Epithelial cell of prostate (primary cell): ENCODE measurements around the gene MEGF9.

ENCODE experiments used
- DNase-seq: peaks from one replicate; pipeline ENCODE4 v3.0.0-alpha.2; 2011; ENCODE audit warnings: low read depth, low spot score
- H3K27ac ChIP-seq: fragments of 450-650 bp; 2 replicates; pipeline ENCODE4 v1.5.1; 2017; ENCODE audit warnings: mild to moderate bottlenecking

MEGF9 gene

GRCh38 chr9:120593250-120593954 is 120.9 kb downstream of the MEGF9 start:
- H3K27ac ChIP-seq = no peak overlapping the region
- no peak for DNase-seq

DNA sequence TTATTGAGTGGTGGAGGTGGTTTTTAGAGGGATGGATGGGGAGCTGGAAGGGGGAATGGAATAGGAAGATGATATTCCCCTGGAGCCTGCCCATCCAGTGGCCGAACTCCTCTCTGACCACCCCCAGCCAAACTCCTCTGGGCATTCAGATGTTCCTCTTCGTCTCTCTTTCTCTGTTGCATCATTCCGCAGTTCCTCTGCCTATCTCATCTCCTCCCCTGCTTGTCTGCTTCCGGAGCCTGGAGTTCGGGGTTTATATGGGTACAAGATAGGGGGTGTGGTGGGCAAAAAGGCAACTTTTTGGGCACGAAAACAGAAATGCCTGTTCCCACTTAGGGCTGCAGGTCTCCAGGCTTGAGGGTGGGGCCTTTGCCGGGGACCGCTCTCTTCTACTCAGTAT is 122.1 kb downstream of the MEGF9 start:
- DNase-seq = no peak
- no peak overlapping the region for H3K27ac ChIP-seq

GRCh38 chr9:120587328-120587727 is 126.9 kb downstream of the MEGF9 start:
- no peak for DNase-seq
- no peak overlapping the region for H3K27ac ChIP-seq

GRCh38 chr9:120583958-120584369 is 130.3 kb downstream of the MEGF9 start:
- DNase-seq = peak; percentile 24
- no peak overlapping the region for H3K27ac ChIP-seq

- DNase-seq = peak; percentile 84
- H3K27ac ChIP-seq = peak within 1 kb of the TSS; percentile 14
These were observed 134.0 kb downstream of the MEGF9 start, which contains the start of gene CDK5RAP2 for GRCh38 chr9:120580051-120580896. Gene CDK5RAP2 (minus strand): TSS chr9:120580167. CDS start chr9:120579978, 189 bp downstream.

- H3K27ac ChIP-seq = peak overlapping the region; percentile 14
- DNase-seq = no peak
These were observed 134.9 kb downstream of the MEGF9 start for GRCh38 chr9:120579139-120580050.

- DNase-seq = no peak
These were observed 139.8 kb downstream of the MEGF9 start for GRCh38 chr9:120574473-120574872.

DNA sequence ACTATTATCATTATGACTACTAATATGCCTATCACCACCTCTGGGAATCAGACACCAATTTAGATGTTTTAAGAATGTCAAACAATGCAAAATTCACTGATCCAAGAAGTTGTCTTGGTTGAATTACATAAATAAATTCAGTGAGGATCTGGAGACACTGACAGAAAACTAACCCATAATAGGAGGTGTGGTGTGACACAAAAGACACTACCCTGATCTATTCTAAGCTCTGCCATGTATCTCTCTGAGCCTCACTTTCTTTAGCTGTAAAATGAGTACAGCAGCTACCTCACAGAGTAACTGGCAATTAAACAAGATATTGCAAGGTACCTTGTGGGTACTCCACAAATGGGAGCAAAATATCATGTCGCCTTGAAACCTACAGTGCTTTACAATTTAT is 141.8 kb downstream of the MEGF9 start:
- H3K27ac ChIP-seq = no peak overlapping the region
- DNase-seq = no peak

More at GRCh38 chr9:120574473-120574872, 139.8 kb downstream of the MEGF9 start:
- H3K27ac ChIP-seq = no peak overlapping the region

DNA sequence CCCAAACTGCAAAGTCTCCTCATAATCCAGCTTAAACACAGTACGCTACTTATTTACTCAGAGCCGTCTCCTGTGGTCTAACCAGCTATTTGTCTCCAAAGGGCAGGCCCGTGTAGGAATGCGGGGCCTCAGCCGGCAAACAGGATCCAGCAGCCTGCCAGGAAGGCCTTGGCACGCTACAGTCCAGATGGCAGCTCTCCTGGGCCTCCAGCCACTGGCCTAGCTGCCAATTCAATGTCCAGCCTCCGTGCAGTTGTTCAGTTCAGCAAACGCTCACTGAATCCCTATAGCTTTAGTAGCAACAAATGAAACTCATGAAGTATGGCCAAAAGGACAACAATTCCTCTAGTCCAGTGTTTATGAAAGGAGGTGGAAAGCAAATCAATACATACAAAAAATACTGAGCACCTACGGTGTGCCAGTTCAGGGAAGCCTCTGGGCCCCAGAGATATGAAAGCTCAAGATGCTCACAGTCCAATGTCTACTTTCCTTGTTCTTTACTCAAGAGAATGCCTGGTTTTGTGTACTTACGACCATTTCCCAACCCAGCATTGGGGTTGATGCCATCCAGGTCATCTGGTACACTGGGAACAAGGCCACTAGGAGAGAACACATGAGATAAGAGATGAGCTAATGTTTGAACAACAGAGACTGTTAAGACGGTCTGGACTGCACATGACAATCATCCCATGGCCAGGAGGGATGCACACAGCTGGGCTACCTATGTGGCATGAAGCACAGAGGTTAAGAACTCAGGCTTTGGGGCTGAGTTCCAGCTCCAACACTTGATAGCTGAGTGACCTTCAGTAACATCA is 142.6 kb downstream of the MEGF9 start:
- peak overlapping the region; percentile 4 for H3K27ac ChIP-seq
- DNase-seq = no peak

DNA sequence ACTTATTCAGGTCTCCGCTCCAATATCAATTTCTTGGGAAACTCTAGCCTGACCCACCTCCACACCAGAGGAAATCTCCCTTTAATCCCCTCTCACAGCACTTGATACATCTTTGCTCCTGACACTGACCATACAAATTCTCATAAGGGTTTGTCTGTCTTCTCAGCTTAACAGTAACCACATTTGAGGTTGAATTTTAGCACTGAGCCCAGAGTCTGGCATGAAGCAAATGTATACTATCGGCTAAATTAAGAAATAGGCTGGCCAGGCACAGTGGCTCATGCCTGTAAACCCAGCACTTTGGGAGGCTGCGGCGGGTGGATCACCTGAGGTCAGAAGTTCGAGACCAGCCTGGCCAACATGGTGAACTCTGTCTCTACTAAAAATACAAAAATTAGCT is 144.0 kb downstream of the MEGF9 start:
- H3K27ac ChIP-seq = no peak overlapping the region
- no peak for DNase-seq

DNA sequence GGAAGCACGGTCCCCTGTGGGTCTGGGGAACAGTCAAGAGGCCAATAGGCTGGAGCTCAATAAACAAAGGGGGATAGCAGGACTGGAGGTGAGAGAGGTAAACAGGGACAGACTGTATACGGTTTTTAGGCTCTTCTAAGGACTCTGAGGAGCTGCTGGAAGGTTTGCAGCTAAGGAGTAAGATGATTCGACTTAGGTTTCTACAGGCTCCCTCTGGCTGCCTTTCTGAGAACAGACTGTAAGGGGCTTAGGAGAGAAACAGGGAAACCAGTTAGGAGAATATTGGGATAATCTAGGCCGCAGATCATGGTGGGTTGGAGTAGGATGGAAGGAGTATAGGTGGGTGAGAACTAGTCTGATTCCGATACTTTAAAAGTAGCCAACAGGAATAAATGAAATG is 144.7 kb downstream of the MEGF9 start:
- H3K27ac ChIP-seq = no peak overlapping the region

GRCh38 chr9:120568816-120569215 is 145.5 kb downstream of the MEGF9 start:
- DNase-seq = no peak
- H3K27ac ChIP-seq = no peak overlapping the region

More for the DNA sequence above, 144.7 kb downstream of the MEGF9 start:
- DNase-seq = no peak

DNA sequence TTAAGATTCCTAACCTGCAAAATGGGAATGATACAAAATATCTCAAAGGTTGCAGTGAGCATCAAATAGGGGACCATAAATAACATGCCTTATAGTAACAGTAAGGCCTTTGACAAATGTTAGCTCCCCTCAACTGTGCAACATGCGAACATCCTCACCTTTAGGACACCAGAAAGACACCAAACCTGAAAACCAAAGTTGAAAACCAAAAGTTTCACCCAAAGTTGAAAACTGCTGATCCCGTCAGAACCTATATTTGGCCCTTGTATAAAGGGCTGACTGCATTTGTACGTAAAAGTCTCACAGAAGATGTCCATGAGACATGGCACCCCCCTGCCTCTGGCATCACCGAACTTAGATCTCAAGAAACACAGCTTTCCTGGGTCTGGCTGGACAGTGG is 146.4 kb downstream of the MEGF9 start:
- no peak overlapping the region for H3K27ac ChIP-seq
- no peak for DNase-seq

- no peak overlapping the region for H3K27ac ChIP-seq
- DNase-seq = no peak
These were observed 147.2 kb downstream of the MEGF9 start for GRCh38 chr9:120567081-120567480.

- no peak for DNase-seq
- no peak overlapping the region for H3K27ac ChIP-seq
These were observed 149.7 kb downstream of the MEGF9 start for GRCh38 chr9:120564589-120564988.

- DNase-seq = no peak
- H3K27ac ChIP-seq = no peak overlapping the region
These were observed 151.3 kb downstream of the MEGF9 start for GRCh38 chr9:120562861-120563443.

DNA sequence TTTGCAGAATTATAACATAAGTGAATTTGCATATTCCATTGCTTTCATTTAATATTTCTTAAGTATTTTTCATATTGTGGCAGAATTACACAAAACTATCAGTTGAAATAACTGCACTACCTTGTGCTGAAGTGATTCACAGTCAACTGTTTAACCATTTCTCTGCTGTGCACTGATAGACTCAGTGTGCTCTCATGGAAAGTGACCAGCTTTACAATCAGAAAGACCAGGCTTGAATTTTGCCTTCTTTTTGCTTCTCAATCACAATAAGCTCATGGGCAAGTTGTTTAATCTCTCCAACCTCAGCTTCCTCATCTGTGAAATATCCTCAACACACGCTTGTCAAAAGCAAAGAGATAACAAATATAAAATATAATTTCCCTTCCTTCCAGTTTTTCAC is 152.6 kb downstream of the MEGF9 start:
- no peak for DNase-seq
- H3K27ac ChIP-seq = no peak overlapping the region

DNA sequence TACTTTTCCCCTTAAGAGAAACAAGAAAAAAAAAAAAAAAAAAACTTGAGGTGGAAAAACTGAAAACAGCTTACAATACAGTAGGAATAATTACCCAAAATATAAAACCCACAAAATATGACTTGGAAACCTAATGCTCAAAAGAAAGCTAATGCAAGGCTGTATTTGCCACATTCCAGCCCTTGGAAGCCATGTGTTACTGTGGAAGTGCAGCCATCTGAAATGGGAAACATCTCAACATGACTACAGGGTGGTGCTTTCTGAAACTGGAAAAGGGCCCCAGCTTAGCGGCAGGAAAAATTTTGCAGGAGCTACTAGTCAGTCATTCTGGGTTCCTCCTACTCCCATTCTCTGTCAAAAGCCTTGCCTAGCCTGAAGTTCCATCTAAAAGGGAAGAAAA is 154.7 kb downstream of the MEGF9 start:
- DNase-seq = no peak

GRCh38 chr9:120558454-120558853 is 155.8 kb downstream of the MEGF9 start:
- DNase-seq = no peak
- H3K27ac ChIP-seq = no peak overlapping the region

More for the DNA sequence above, 154.7 kb downstream of the MEGF9 start:
- no peak overlapping the region for H3K27ac ChIP-seq
